Tibial artery (tissue), 4 donors: Measurements from ENCODE around the gene RIC8A.

Experiments used
- DNase-seq, 2 donors: peaks; one replicate each; pipeline ENCODE4 v3.0.0-alpha.2; 2019
- H3K27ac ChIP-seq, 2 donors: fragments of 200-600 bp; sonication (generic) in 1 of 2; 1 replicate in 1 of 2; 2 replicates in 1 of 2; pipeline ENCODE4 v1.5.1; 2018 to 2019; ENCODE audit warnings: mild to moderate bottlenecking in 1 of 2
- H3K27me3 ChIP-seq, 2 donors: fragments of 200-600 bp; sonication (generic) in 1 of 2; one replicate each; pipeline versions ENCODE4 v1.5.1 to v1.6.0; 2016 to 2019
- H3K36me3 ChIP-seq, 3 donors: fragments of 200-600 bp; sonication (generic) in 2 of 3; one replicate each; pipeline ENCODE4 v1.5.1; 2016 to 2019; ENCODE audit warnings: mild to moderate bottlenecking in 2 of 3
- H3K4me1 ChIP-seq, 4 donors: fragments of 200-600 bp; sonication (generic) in 2 of 4; 1 replicate in 3 of 4; 2 replicates in 1 of 4; pipeline ENCODE4 v1.5.1; 2016 to 2019
- H3K4me3 ChIP-seq, 2 donors: fragments of 200-600 bp; sonication (generic) in 1 of 2; 1 replicate in 1 of 2; 2 replicates in 1 of 2; pipeline ENCODE4 v1.5.1; 2018 to 2019; ENCODE audit warnings: mild to moderate bottlenecking in 2 of 2
- H3K9me3 ChIP-seq, 3 donors: fragments of 200-600 bp; sonication (generic) in 1 of 3; one replicate each; pipeline ENCODE4 v1.5.1; 2016 to 2019
- CTCF ChIP-seq, 2 experiments: fragments of 200-600 bp in 1 of 2; fragments of 450-650 bp in 1 of 2; IDR thresholded peaks; one replicate each; pipeline ENCODE4 v1.5.1; 2017 to 2019; ENCODE audit warnings: antibody characterized with exemption in 2 of 2, mild to moderate bottlenecking in 1 of 2, moderate library complexity in 1 of 2
- intact Hi-C: fragments of 100-400 bp; cut with DNase I; formaldehyde crosslinking; loops from one replicate; pipeline ENCODE4 v1.15.0; 2023; ENCODE audit warnings: low total_unique reads

RIC8A gene

GRCh38 chr11:221539-221938 lies 14.0 kb downstream of the RIC8A start:
- H3K9me3 ChIP-seq = no peaks in the 10 kb centered on the region
- no peak overlapping the region for H3K4me3 ChIP-seq
- no peaks in the 10 kb centered on the region for H3K27me3 ChIP-seq
- H3K36me3 ChIP-seq = peaks cover 0 to 48% (median 17%) of the 10 kb centered on the region in 3 donors
- H3K27ac ChIP-seq = no peak overlapping the region
- intact Hi-C loops = no loop called here
- no peaks in the 10 kb centered on the region for H3K4me1 ChIP-seq
- TF ChIP-seq CTCF (IDR thresholded peaks at IDR 0.05) = no peak
- DNase-seq = no peak

- Histone ChIP-seq H3K27me3 (no peaks in the 10 kb centered on the region), H3K4me1 (no peaks in the 10 kb centered on the region), H3K9me3 (no peaks in the 10 kb centered on the region), H3K36me3 (peaks cover 0 to 44% (median 17%) of the 10 kb centered on the region in 3 donors), H3K27ac (no peak overlapping the region), H3K4me3 (no peak overlapping the region)
- DNase-seq = peak in 1 of 2 donors; percentile 56
- intact Hi-C loops = no loop called here
- no peak for TF ChIP-seq CTCF (IDR thresholded peaks at IDR 0.05)
Measured at GRCh38 chr11:221998-222789, 14.7 kb downstream of the RIC8A start.

GRCh38 chr11:223026-223789 lies 15.7 kb downstream of the RIC8A start:
- H3K4me1 ChIP-seq = no peaks in the 10 kb centered on the region
- DNase-seq = peak in 1 of 2 donors; percentile 38
- TF ChIP-seq CTCF (IDR thresholded peaks at IDR 0.05) = no peak
- no peak overlapping the region for H3K4me3 ChIP-seq
- H3K9me3 ChIP-seq = no peaks in the 10 kb centered on the region
- H3K27ac ChIP-seq = no peak overlapping the region
- H3K27me3 ChIP-seq = no peaks in the 10 kb centered on the region
- H3K36me3 ChIP-seq = peaks cover 0 to 42% (median 12%) of the 10 kb centered on the region in 3 donors
- intact Hi-C loops = no loop called here

- Histone ChIP-seq H3K4me3 (no peak overlapping the region), H3K4me1 (no peaks in the 10 kb centered on the region), H3K36me3 (peaks cover 0 to 35% (median 10%) of the 10 kb centered on the region in 3 donors), H3K27me3 (no peaks in the 10 kb centered on the region), H3K9me3 (no peaks in the 10 kb centered on the region), H3K27ac (no peak overlapping the region)
- DNase-seq = peak in 1 of 2 donors; percentile 40
- no peak for TF ChIP-seq CTCF (IDR thresholded peaks at IDR 0.05)
- intact Hi-C loops = no loop called here
Measured at GRCh38 chr11:223884-224283, 16.4 kb downstream of the RIC8A start.

- no peak overlapping the region for H3K27ac ChIP-seq
- H3K36me3 ChIP-seq = peaks cover 0 to 31% (median 9%) of the 10 kb centered on the region in 3 donors
- intact Hi-C loops = no loop called here
- H3K27me3 ChIP-seq = no peaks in the 10 kb centered on the region
- no peak for TF ChIP-seq CTCF (IDR thresholded peaks at IDR 0.05)
- H3K4me1 ChIP-seq = no peaks in the 10 kb centered on the region
- H3K9me3 ChIP-seq = no peaks in the 10 kb centered on the region
- H3K4me3 ChIP-seq = no peak overlapping the region
- peak in 1 of 2 donors; percentile 7 for DNase-seq
Measured at GRCh38 chr11:224424-224823, 16.9 kb downstream of the RIC8A start.
